Measurements from ENCODE around the gene PAPSS2.

The PAPSS2 gene

GRCh38 chr10:87715552-87716347, 56.1 kb downstream of the PAPSS2 start:
- Histone ChIP-seq H3K4me3 (ENCODE audit: low read depth, low read length) (no peak overlapping the region), H3K27ac (no peak overlapping the region), H3K27me3 (ENCODE audit: insufficient read depth, low read depth, severe bottlenecking) (no peaks in the 10 kb centered on the region), H3K36me3 (no peaks in the 10 kb centered on the region), H3K9me3 (ENCODE audit: severe bottlenecking) (no peaks in the 10 kb centered on the region)
- TF ChIP-seq CTCF (IDR thresholded peaks at IDR 0.05; ENCODE audit: low read depth, low read length) = no peak
- DNase-seq = no peak

GRCh38 chr10:87716348-87716670, 56.6 kb downstream of the PAPSS2 start:
- no peak for TF ChIP-seq CTCF (IDR thresholded peaks at IDR 0.05; ENCODE audit: low read depth, low read length)

GRCh38 chr10:87720665-87721064, 61.0 kb downstream of the PAPSS2 start:
- H3K27me3 ChIP-seq (ENCODE audit: insufficient read depth, low read depth, severe bottlenecking) = no peaks in the 10 kb centered on the region
- H3K4me3 ChIP-seq (ENCODE audit: low read depth, low read length) = no peak overlapping the region
- no peak overlapping the region for H3K27ac ChIP-seq
- H3K36me3 ChIP-seq = no peaks in the 10 kb centered on the region
- no peak for TF ChIP-seq CTCF (IDR thresholded peaks at IDR 0.05; ENCODE audit: low read depth, low read length)
- DNase-seq = no peak
- no peaks in the 10 kb centered on the region for H3K9me3 ChIP-seq (ENCODE audit: severe bottlenecking)

More at GRCh38 chr10:87716348-87716670, 56.6 kb downstream of the PAPSS2 start:
- no peak overlapping the region for H3K27ac ChIP-seq
- no peaks in the 10 kb centered on the region for H3K9me3 ChIP-seq (ENCODE audit: severe bottlenecking)
- no peaks in the 10 kb centered on the region for H3K36me3 ChIP-seq
- DNase-seq = no peak
- H3K27me3 ChIP-seq (ENCODE audit: insufficient read depth, low read depth, severe bottlenecking) = no peaks in the 10 kb centered on the region
- H3K4me3 ChIP-seq (ENCODE audit: low read depth, low read length) = no peak overlapping the region

GRCh38 chr10:87721781-87722180, 62.1 kb downstream of the PAPSS2 start:
- H3K27me3 ChIP-seq (ENCODE audit: insufficient read depth, low read depth, severe bottlenecking) = no peaks in the 10 kb centered on the region
- DNase-seq = no peak
- no peak overlapping the region for H3K4me3 ChIP-seq (ENCODE audit: low read depth, low read length)
- H3K9me3 ChIP-seq (ENCODE audit: severe bottlenecking) = no peaks in the 10 kb centered on the region
- TF ChIP-seq CTCF (IDR thresholded peaks at IDR 0.05; ENCODE audit: low read depth, low read length) = no peak
- no peak overlapping the region for H3K27ac ChIP-seq
- H3K36me3 ChIP-seq = no peaks in the 10 kb centered on the region

GRCh38 chr10:87722716-87723115, 63.0 kb downstream of the PAPSS2 start:
- DNase-seq = no peak
- no peak overlapping the region for H3K27ac ChIP-seq
- H3K4me3 ChIP-seq (ENCODE audit: low read depth, low read length) = no peak overlapping the region
- H3K9me3 ChIP-seq (ENCODE audit: severe bottlenecking) = no peaks in the 10 kb centered on the region
- no peaks in the 10 kb centered on the region for H3K27me3 ChIP-seq (ENCODE audit: insufficient read depth, low read depth, severe bottlenecking)
- no peaks in the 10 kb centered on the region for H3K36me3 ChIP-seq
- TF ChIP-seq CTCF (IDR thresholded peaks at IDR 0.05; ENCODE audit: low read depth, low read length) = no peak

- Histone ChIP-seq H3K9me3 (ENCODE audit: severe bottlenecking) (no peaks in the 10 kb centered on the region), H3K36me3 (no peaks in the 10 kb centered on the region), H3K4me3 (ENCODE audit: low read depth, low read length) (no peak overlapping the region), H3K27me3 (ENCODE audit: insufficient read depth, low read depth, severe bottlenecking) (no peaks in the 10 kb centered on the region), H3K27ac (no peak overlapping the region)
- no peak for TF ChIP-seq CTCF (IDR thresholded peaks at IDR 0.05; ENCODE audit: low read depth, low read length)
- DNase-seq = no peak
Observed at GRCh38 chr10:87723500-87723899, 63.8 kb downstream of the PAPSS2 start.

Data from WERI-Rb-1 (cell line).